Ramos (cell line): ENCODE data around the gene EMC1.
"Not testable (repeated sequence)": the region's sequence is repeated elsewhere in the genome, so short reads cannot be mapped to it uniquely, and the experiment has no call there.

Source experiments
- in situ Hi-C: fragments of 300-500 bp; cut with MboI; formaldehyde crosslinking; loops from one replicate; pipeline ENCODE4 v1.14.3; 2022; ENCODE audit warnings: low sequenced_read_pairs; ENCODE audit not compliant: unreplicated experiment

Gene EMC1

DNA sequence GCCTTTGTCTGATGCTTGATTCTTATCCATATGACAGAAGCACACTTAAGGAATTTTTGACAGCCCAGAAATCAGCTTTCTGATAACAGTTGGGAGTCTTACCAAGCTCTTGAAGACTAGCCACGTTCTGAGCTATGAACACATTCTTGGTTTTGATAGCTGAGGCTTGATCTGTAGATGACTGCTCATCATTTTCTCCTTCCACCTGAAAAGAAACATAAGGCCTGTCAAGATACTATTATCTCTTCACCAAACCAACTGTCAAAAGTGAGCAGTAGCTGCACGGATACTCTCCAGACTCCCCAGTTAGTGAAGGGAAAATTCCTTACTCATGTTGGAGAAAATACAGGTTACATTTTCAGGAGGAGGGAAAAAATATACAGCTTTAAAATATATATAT, 53.5 kb downstream of the EMC1 start:
- in situ Hi-C loops = no loop called here

DNA sequence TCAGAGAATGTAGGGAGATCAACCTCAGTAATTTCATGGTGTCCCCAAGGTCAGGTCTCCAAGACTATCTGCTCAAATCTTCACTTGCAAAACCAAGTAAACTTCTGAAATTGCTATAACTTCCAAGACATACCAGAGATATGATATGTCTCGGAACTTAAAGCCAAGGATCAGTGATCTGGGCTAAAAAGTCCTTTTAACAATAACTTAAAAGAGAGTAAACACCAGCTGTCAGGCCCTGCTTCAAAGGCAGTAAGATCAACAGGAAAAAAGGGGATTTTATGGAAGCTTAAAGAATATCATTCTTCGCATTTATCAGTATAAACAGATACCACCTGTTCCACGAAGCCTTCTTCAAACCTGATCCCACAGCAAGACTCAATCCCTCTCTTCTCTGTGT, 55.0 kb downstream of the EMC1 start:
- in situ Hi-C loops = no loop called here

DNA sequence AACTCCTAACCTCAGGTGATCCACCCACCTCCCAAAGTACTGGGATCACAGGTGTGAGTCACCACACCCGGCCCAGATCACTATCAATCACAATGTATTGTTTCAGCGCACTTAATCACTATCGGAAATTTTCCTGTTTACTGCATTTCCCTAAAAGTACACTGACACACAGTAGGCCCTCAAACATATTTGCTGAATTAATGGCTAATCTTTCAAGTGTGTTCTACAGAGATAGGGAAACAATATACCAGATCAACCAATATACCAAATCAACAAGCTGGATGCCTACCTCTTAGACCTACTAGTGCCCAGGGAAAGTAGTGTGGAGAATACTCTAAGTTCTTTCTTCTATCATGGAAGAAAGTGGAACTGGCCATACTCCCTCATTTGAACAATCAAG, 58.3 kb downstream of the EMC1 start:
- in situ Hi-C loops = no loop called here

DNA sequence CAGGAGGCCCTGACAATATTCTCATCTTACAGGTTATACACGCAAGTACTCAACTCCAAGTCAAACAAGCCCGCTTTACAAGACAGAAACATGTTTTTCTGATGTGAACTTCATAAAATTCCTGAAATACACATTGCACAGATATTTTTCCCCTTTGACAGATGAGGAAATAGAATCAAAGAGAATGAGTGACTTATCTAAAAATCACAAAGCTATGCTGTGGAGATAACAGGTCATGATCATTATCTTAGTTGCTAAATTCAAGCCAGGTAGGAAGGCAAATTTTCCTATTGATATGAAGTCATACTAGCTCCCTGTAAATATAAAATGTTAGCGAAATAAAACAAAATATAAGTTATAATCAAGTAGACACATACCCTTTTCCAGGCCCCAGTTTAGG, 59.5 kb downstream of the EMC1 start:
- in situ Hi-C loops = no loop called here

DNA sequence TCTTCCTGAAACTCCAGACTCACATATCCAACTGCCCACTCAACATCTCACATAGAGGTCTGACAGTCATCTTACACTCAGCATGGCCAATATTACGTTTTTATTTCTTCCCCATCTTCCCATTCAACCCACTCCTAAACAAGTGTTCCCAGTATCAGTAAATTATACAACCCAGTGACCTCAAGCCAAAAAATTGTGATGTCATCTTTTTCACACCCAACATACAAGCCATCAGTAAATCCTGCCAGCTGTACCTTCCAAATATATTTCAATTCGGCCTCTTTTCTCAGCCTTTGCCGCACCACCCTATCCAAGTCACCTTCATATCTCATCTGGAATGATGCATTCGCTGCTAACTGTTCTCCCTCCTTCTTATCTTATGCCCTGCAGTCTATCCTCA, 60.9 kb downstream of the EMC1 start:
- in situ Hi-C loops = no loop called here

DNA sequence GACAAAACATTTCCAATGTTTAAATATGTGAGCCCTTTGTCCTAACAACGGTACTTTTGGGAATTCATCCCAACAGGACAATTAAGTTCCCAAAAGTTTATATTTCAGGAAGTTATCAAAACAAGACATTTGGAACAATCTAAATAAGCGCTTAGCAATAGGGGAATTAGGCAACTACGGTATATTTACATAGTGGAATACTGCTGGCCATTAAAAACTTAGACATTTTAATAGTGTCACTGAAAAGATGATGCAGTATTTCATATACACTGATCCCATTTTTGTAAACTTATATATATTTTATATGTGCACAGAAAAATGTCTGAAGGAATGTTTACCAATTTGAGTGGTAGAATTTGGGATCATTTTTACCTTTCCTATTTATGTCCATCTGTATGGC, 62.1 kb downstream of the EMC1 start:
- in situ Hi-C loops = no loop called here

DNA sequence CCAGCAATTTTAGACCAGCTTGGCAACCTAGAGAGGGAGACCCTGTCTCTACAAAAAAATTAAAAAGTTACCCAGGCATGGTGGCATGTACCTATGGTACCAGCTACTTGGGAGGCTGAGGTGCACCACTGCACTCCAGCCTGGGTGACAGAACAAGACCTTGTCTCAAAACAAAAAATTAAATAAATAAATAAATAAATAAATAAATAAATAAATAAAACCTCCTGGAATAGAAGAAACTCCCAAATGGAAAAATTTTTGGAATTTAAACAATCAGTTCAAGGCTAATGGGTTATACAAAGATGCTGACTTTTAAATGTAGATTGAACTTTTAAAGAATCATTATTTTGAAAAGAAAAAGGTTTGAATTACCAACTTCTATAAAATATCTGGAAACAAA, 63.5 kb downstream of the EMC1 start:
- in situ Hi-C loops = no loop called here

DNA sequence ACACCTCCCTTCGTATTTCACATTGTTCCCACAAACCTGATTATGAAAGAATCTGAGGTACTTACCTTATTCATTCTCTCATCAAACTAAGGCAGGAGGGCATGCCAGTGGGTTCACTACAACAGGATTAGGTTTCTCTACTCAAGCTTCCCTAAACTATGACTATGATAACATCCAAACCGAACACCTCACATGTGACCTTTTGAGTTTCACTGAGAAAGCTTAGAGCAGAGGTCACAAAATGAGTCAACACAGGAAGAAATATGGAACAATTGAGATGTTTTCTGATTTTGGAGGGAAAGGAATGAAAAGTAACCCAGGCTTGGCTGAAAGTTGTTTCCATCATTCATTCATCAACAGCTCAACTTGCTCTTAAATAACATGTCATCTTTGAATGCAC, 65.3 kb downstream of the EMC1 start:
- in situ Hi-C loops = no loop called here

DNA sequence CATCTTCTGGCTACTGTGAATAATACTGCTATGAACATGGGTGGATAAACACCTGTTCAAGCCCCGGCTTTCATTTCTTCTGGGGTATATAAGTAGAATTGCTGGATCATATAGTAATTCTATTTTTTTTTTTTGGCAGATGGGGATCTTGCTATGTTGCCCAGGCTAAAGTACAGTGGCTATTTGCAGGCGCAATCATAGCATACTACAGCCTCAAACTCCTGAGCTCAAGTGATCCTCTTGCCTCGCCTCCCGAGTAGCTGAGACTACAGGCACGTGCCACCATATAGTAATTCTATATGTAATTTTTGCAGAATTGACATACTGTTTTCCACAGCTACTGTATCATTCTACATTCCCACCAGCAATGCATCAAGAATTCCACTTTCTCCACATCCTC, 69.1 kb downstream of the EMC1 start:
- in situ Hi-C loops = no loop called here

DNA sequence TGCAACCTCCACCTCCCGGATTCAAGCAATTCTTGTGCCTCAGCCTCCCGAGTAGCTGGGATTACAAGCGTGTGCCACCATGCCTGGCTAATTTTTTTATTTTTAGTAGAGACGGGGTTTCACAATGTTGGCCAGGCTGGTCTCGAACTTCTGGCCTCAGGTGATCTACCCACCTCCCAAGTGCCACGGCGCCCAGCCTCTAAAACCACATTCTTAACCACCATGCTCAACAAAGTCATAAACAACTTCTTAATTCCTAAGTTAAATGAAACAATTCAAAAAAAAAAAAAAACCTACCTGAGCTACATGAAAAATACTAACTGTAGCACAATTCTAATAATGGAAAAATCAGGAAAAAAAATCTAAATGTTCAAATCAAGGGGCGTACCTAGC, 71.1 kb downstream of the EMC1 start:
- in situ Hi-C loops = not testable (repeated sequence)

DNA sequence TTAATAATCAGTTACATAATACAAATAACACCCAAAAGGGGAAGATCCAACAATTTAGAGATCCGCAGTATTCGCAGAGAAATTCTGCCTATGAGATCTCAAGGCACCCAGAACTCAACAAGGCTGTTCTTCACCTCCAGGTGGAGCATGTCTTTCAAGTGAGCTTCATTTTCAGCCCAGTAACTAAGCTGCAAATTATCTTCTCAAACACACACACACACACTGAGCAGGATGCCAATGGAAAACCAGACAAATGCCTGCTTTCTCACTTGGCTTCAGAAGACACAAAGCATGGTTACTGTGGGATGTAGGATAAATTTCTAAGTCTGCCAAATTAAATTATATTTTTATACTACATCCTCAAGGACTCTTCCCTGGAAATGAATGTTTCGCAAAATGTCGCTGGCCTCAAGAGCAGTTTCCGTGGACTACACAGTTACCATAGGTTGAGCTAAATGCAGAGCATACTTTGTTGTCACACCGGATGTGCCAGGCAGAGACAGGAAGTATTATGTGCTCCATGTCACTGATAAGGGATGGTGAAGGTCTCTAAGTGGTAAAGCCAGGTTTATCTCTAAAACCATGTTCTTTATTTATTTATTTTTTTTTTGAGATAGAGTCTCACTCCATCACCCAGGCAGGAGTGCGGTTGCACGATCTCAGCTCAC, 71.6 kb downstream of the EMC1 start:
- in situ Hi-C loops = no loop called here

DNA sequence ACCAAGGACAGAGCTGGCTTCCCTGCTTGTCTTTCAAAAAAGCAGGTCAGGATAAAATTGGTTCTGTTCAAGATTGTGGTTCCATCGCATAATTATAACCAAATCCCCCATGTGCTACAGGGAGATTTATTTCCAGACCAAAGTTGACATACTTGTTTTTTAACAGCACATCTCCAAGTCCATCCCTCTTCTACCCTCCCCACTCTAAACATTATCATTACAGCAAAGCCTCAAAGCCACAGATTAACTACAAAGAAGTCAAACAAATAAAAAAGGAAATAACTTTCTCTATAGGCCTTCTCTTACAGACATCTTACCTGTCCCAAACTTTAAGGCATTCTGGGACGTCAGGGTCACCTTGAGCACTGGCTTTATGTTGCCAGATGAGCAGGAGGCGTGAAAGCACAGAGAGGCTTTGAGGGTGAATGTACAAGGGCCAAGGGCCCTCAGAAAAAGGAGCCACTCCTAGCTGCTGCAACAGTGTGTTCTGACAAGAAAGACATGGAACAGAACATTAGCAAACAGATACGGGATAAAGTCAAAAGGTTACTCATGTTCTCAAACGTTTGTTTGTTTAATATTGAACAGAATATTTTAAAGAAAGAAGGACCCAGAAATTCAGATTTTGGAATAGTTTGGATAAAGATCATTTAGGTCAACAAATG, 72.5 kb downstream of the EMC1 start:
- in situ Hi-C loops = no loop called here

DNA sequence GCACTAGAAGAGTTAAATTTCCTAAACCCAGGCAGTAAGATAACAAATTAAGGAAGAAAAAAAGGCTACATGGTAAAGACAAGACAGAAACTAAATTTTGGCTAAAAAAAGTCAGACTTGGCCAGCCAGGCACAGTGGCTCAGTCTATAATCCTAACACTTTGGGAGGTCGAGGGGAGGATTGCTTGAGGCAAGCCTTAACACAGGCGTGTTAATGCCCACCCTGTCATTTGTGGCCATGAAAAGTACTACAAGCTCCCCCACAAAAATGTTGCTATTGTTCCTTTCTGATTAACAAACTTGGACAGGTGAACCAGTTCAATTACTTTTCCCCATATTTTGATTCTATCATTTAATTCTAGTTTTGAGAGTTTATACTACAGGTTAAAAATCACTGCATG, 73.5 kb downstream of the EMC1 start:
- in situ Hi-C loops = no loop called here

DNA sequence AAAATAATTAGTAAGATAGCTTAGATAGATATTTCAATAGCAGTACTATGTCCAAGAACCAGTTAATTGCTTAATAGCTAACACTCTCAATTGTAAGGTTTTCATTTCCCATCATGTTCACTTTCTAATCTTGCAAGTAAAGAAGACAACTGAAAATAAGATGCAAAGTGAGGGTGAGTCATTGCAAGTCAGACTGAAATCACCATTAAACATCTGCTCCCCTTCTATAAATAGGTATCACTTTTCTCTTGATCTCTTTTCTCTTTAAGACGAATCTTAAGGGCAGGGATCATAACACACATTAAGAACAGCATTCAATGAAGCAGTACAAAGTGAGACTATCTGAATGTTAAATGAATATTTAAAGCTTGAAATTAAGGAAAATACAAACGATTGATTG, 81.7 kb downstream of the EMC1 start:
- in situ Hi-C loops = no loop called here

DNA sequence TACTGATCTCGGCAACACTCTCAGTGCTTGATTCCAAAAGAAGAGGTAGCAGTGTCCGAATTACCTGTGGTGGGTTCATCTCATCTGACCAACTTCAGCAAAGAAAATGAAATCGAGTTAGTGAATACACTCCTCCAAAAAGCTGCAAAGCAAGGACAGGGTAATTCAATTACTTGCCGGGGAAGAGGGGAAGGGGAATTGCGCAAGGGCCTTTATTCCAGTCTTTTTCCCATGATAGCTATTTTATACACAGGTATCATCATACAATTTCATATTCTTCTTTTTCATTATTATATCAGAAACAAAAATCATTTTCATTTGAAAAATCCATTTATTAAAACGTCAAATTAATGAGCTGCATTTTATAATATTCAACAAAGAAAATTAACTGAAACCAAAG, 84.2 kb downstream of the EMC1 start:
- in situ Hi-C loops = no loop called here

DNA sequence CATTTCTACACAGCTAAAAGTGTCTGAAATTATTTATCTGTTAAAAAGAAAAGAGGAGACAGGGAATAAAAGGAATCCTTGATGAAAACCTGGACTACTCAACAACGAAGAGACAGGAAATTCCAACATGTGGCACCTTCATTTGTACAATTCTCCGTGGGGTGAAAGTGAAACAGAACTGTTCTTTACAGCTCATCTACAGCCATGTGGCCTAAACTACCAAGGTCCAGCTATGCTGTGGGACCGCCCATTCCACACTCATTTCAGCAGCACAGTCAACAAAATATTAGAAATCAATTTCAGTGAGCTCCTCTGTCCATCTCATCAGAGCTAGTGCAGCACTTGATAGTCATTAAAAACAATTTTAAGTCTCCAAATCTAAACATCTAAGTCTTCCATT, 85.3 kb downstream of the EMC1 start:
- in situ Hi-C loops = no loop called here
